HL-60 (cell line): Measurements from ENCODE around the gene ETV6.

Experiments
- DNase-seq, 2 experiments: peaks; one replicate each; pipeline ENCODE4 v3.0.0-alpha.2; 2010 to 2020; ENCODE audit warnings: low read depth in 1 of 2, low spot score in 1 of 2
- H3K27ac ChIP-seq: fragments of 250-450 bp; sonication (Bioruptor Pico); replicated peaks from 2 replicates; pipeline ENCODE4 v1.5.1; 2020; ENCODE audit warnings: mild to moderate bottlenecking, moderate library complexity
- H3K27me3 ChIP-seq: fragments of 250-450 bp; sonication (Bioruptor Pico); 2 replicates; pipeline ENCODE4 v1.5.1; 2021; ENCODE audit warnings: mild to moderate bottlenecking, moderate library complexity; ENCODE audit not compliant: insufficient read depth, poor library complexity, severe bottlenecking
- H3K4me3 ChIP-seq: replicated peaks from 2 replicates; pipeline ENCODE4 v1.5.1; 2011; ENCODE audit warnings: mild to moderate bottlenecking, control low read depth, low read length; ENCODE audit not compliant: insufficient read depth
- CTCF ChIP-seq: IDR thresholded peaks from one replicate; pipeline ENCODE4 v1.5.1; 2011; ENCODE audit warnings: low read length, control low read depth, inconsistent platforms; ENCODE audit not compliant: insufficient read depth
- GABPA ChIP-seq: IDR thresholded peaks from 2 replicates; pipeline ENCODE4 v1.6.1; 2012; ENCODE audit warnings: low read depth
- POLR2AphosphoS5 ChIP-seq: IDR thresholded peaks from 2 replicates; pipeline ENCODE4 v1.6.1; 2012; ENCODE audit warnings: low read depth
- REST ChIP-seq: IDR thresholded peaks from 2 replicates; pipeline ENCODE4 v1.6.1; 2012; ENCODE audit warnings: low read depth; ENCODE audit not compliant: insufficient replicate concordance
- SPI1 ChIP-seq: IDR thresholded peaks from 2 replicates; pipeline ENCODE4 v1.6.1; 2012; ENCODE audit warnings: low read depth, mild to moderate bottlenecking, borderline replicate concordance

ETV6 gene

GRCh38 chr12:11609045-11609444 lies 40.4 kb upstream of the ETV6 start:
- no peak for DNase-seq
- no peak for TF ChIP-seq SPI1
- TF ChIP-seq REST = no peak
- TF ChIP-seq POLR2AphosphoS5 = no peak
- TF ChIP-seq GABPA = no peak
- TF ChIP-seq CTCF = no peak
- no peak overlapping the region for H3K27ac ChIP-seq
- no peak overlapping the region for H3K4me3 ChIP-seq
- H3K27me3 ChIP-seq = no peaks in the 10 kb centered on the region

- Histone ChIP-seq H3K27me3 (no peaks in the 10 kb centered on the region), H3K4me3 (no peak overlapping the region), H3K27ac (no peak overlapping the region)
- DNase-seq = no peak
- TF ChIP-seq CTCF (no peak), SPI1 (no peak), GABPA (no peak), POLR2AphosphoS5 (no peak)
Observed at GRCh38 chr12:11615481-11615880, 34.0 kb upstream of the ETV6 start.

GRCh38 chr12:11618046-11618445 lies 31.4 kb upstream of the ETV6 start:
- H3K27me3 ChIP-seq = no peaks in the 10 kb centered on the region
- TF ChIP-seq SPI1 (no peak), GABPA (no peak), POLR2AphosphoS5 (no peak), CTCF (no peak), REST (no peak)
- H3K4me3 ChIP-seq = no peak overlapping the region
- no peak overlapping the region for H3K27ac ChIP-seq
- DNase-seq = no peak

- TF ChIP-seq GABPA (no peak), POLR2AphosphoS5 (no peak), CTCF (no peak), SPI1 (no peak), REST (no peak)
- Histone ChIP-seq H3K27me3 (no peaks in the 10 kb centered on the region), H3K4me3 (no peak overlapping the region), H3K27ac (peak overlapping the region; percentile 52)
- DNase-seq = peak in 1 of 2 experiments; percentile 33
Observed at GRCh38 chr12:11621797-11622423, 27.6 kb upstream of the ETV6 start.
